CD4-positive, alpha-beta T cell (primary cell): ENCODE results near the gene POU4F1. TPM values are rescaled to one million over a fixed set of nuclear protein-coding genes. Genes with fewer than 3 reads are reported as not detected.

Experiments used
- ATAC-seq: fragments of 200-7000 bp; cut with Tn5 transposase; one replicate; pipeline ENCODE4 v1.10.0; 2022; ENCODE audit warnings: mild to moderate bottlenecking; ENCODE audit not compliant: poor library complexity
- CTCF ChIA-PET: fragments of 350-600 bp; sonication (Branson Sonifier 250); formaldehyde crosslinking; loops from one replicate; lab custom pipeline; 2021; ENCODE audit warnings: antibody characterized with exemption, inconsistent platforms; lab: Charles Lee
- POLR2A ChIA-PET: fragments of 350-600 bp; sonication (Branson Sonifier 250); formaldehyde crosslinking; loops from one replicate; lab custom pipeline; 2021; ENCODE audit warnings: antibody characterized with exemption, inconsistent platforms; lab: Charles Lee
- DNase-seq, 14 experiments: peaks; one replicate each; pipeline ENCODE4 v3.0.0-alpha.2; 2013 to 2020; ENCODE audit warnings: mixed read lengths in 2 of 14
- H3K27ac ChIP-seq, 2 donors: one replicate each; pipeline versions ENCODE4 v1.5.1 to v1.7.0; 2013; ENCODE audit warnings: low read length in 2 of 2, low read depth in 1 of 2, mild to moderate bottlenecking in 1 of 2
- H3K27me3 ChIP-seq, 2 experiments: 1 replicate in 1 of 2; 2 replicates in 1 of 2; pipeline versions ENCODE4 v1.6.1 to v1.7.0; 2013; ENCODE audit warnings: low read length in 2 of 2, control low read depth in 1 of 2, mild to moderate bottlenecking in 1 of 2, moderate library complexity in 1 of 2; ENCODE audit not compliant: insufficient read depth in 2 of 2, control insufficient read depth in 1 of 2
- H3K36me3 ChIP-seq: one replicate; pipeline ENCODE4 v1.6.1; 2013; ENCODE audit warnings: low read length, control low read depth; ENCODE audit not compliant: insufficient read depth
- H3K4me1 ChIP-seq: one replicate; pipeline ENCODE4 v1.6.1; 2013; ENCODE audit warnings: low read length, control low read depth; ENCODE audit not compliant: insufficient read depth
- H3K4me3 ChIP-seq: one replicate; pipeline ENCODE4 v1.5.1; 2013; ENCODE audit warnings: mild to moderate bottlenecking, low read length, moderate library complexity
- H3K9me3 ChIP-seq, 2 experiments: 1 replicate in 1 of 2; 2 replicates in 1 of 2; pipeline versions ENCODE4 v1.6.1 to v1.7.0; 2013; ENCODE audit warnings: low read length in 2 of 2, mild to moderate bottlenecking in 2 of 2, control low read depth in 1 of 2, moderate library complexity in 1 of 2; ENCODE audit not compliant: control insufficient read depth in 1 of 2, insufficient read depth in 1 of 2
- H3K27ac Mint-ChIP-seq: one replicate; pipeline ENCODE4 v1.8.0; 2020; ENCODE audit warnings: mixed read lengths
- H3K27me3 Mint-ChIP-seq: one replicate; pipeline ENCODE4 v1.8.0; 2021; ENCODE audit warnings: mixed read lengths
- H3K36me3 Mint-ChIP-seq: one replicate; pipeline ENCODE4 v1.8.0; 2021; ENCODE audit warnings: low read depth, mixed read lengths
- H3K4me1 Mint-ChIP-seq: one replicate; pipeline ENCODE4 v1.8.0; 2021; ENCODE audit warnings: low read depth, mixed read lengths
- H3K4me3 Mint-ChIP-seq: one replicate; pipeline ENCODE4 v1.8.0; 2020; ENCODE audit warnings: mild to moderate bottlenecking, mixed read lengths
- H3K9me3 Mint-ChIP-seq: one replicate; pipeline ENCODE4 v1.8.0; 2020; ENCODE audit warnings: mixed read lengths
- intact Hi-C, 2 experiments: fragments of 100-400 bp; cut with DNase I in 1 of 2; cut with micrococcal nuclease in 1 of 2; formaldehyde crosslinking; loops; one replicate each; pipeline versions ENCODE4 v1.15.1 to v1.9.0; 2023 to 2025; cut with DNase I, micrococcal nuclease
- total RNA-seq, 174 experiments: library from RNA in 2 of 174; stranded (reverse) in 2 of 174; gene quantifications; one replicate each; pipeline ENCODE4 v1.2.3 and lab custom pipeline; 2021 to 2026
- TF ChIP-seq, protein P1 (sequence below): fragments of 200-600 bp; IDR thresholded peaks from one replicate; pipeline ENCODE4 v1.8.0; 2022; ENCODE audit warnings: antibody characterized with exemption, mild to moderate bottlenecking

POU4F1 gene
- total RNA-seq, 2 experiments from 2014 or later, result 0.11 to 0.14 TPM

DNA sequence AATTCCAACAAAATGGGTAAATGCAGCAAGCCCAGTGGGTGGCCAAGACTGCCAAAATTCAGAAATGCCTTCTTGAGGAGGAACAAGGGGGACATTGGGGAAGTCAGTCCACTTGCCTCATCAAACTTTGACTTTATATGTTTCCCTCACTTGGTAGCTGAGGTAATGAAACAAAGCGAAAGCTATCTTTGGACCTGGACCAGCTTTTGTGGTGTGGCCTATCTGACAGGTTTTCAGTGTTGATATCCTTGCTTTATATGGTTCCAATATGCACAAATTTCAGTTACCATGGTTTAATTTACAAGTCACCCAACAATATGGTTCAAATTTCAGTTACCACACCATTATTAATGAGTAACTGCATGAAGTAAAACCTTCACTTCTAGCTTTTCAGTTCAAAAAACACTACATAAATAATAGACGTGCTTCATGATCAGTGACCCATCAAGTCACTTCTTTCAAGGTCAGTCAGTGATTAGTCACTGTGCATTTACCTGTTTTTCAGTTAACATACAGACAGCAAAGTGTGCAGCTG, 17.7 kb upstream of the POU4F1 start:
- CTCF ChIA-PET, result no interaction called here
- H3K27ac ChIP-seq, result no peak overlapping the region
- DNase-seq, result no peak
- Mint-ChIP-seq H3K4me3 (no peak overlapping the region), H3K4me1 (no peaks in the 10 kb centered on the region), H3K27ac (no peak overlapping the region), H3K27me3 (no peaks in the 10 kb centered on the region), H3K36me3 (peaks cover 96% of the 10 kb centered on the region), H3K9me3 (no peaks in the 10 kb centered on the region)
- H3K4me1 ChIP-seq, result no peaks in the 10 kb centered on the region
- H3K9me3 ChIP-seq, result no peaks in the 10 kb centered on the region
- ATAC-seq, result no peak
- peaks cover 36% of the 10 kb centered on the region for H3K36me3 ChIP-seq
- H3K4me3 ChIP-seq, result no peak overlapping the region
- POLR2A ChIA-PET, result no interaction called here
- TF ChIP-seq, protein P1, sequence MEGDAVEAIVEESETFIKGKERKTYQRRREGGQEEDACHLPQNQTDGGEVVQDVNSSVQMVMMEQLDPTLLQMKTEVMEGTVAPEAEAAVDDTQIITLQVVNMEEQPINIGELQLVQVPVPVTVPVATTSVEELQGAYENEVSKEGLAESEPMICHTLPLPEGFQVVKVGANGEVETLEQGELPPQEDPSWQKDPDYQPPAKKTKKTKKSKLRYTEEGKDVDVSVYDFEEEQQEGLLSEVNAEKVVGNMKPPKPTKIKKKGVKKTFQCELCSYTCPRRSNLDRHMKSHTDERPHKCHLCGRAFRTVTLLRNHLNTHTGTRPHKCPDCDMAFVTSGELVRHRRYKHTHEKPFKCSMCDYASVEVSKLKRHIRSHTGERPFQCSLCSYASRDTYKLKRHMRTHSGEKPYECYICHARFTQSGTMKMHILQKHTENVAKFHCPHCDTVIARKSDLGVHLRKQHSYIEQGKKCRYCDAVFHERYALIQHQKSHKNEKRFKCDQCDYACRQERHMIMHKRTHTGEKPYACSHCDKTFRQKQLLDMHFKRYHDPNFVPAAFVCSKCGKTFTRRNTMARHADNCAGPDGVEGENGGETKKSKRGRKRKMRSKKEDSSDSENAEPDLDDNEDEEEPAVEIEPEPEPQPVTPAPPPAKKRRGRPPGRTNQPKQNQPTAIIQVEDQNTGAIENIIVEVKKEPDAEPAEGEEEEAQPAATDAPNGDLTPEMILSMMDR, result no peak
- intact Hi-C loops, result no loop called here
- no peaks in the 10 kb centered on the region for H3K27me3 ChIP-seq

DNA sequence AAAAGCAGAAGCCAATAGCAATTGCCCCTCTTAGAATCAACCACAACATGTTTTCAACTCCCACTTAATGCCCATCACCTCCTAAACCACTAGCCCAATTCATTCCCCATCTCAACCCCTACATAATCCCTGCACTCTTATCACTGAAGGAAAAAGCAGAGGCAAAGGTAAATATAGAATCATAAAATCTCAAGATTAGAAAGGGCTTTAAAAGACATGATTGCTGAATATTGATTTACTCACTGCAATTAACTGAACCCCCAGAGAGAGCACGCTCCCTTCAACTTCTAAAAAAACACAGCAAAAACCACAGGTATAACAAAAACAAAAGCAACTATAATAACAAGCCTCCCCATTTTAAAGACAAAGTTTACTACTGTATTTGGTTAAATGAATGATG, 15.1 kb upstream of the POU4F1 start:
- no peak for DNase-seq
- ChIA-PET POLR2A (no interaction called here), CTCF (no interaction called here)
- Histone ChIP-seq H3K36me3 (peaks cover 28% of the 10 kb centered on the region), H3K27ac (no peak overlapping the region), H3K4me3 (no peak overlapping the region), H3K4me1 (no peaks in the 10 kb centered on the region), H3K9me3 (no peaks in the 10 kb centered on the region), H3K27me3 (no peaks in the 10 kb centered on the region)
- Mint-ChIP-seq H3K27ac (no peak overlapping the region), H3K4me1 (no peaks in the 10 kb centered on the region), H3K27me3 (no peaks in the 10 kb centered on the region), H3K4me3 (no peak overlapping the region), H3K36me3 (peaks cover 92% of the 10 kb centered on the region), H3K9me3 (no peaks in the 10 kb centered on the region)
- intact Hi-C loops, result no loop called here
- ATAC-seq, result no peak
- TF ChIP-seq, protein P1, result no peak

- Histone ChIP-seq H3K9me3 (peaks cover 0 to 31% of the 10 kb centered on the region in 2 experiments), H3K27me3 (peaks cover 43 to 44% of the 10 kb centered on the region in 2 experiments), H3K36me3 (peaks cover 6% of the 10 kb centered on the region), H3K27ac (no peak overlapping the region), H3K4me3 (no peak overlapping the region), H3K4me1 (peaks cover 32% of the 10 kb centered on the region)
- TF ChIP-seq, protein P1, result no peak
- POLR2A ChIA-PET, result no interaction called here
- peaks cover 45% of the 10 kb centered on the region for H3K27me3 Mint-ChIP-seq
- H3K4me3 Mint-ChIP-seq, result no peak overlapping the region
- H3K36me3 Mint-ChIP-seq, result peaks cover 19% of the 10 kb centered on the region
- H3K9me3 Mint-ChIP-seq, result no peaks in the 10 kb centered on the region
- peaks cover 18% of the 10 kb centered on the region for H3K4me1 Mint-ChIP-seq
- no peak for ATAC-seq
- no peak for DNase-seq
- H3K27ac Mint-ChIP-seq, result no peak overlapping the region
- intact Hi-C loops, result no loop called here
- CTCF ChIA-PET, result interaction anchor here (0.6 kb wide), 1 partner anchor 1908 kb away, joined by 3 read pairs; no protein-coding TSS in a partner anchor
These were observed 7.7 kb upstream of the POU4F1 start for GRCh38 chr13:78611040-78611439.
